Natural killer cell treated with Interleukin-12 subunit alpha and Interleukin-12 subunit beta and Interleukin-15 and Interleukin-18, amount 100 ng/mL, for 72 hours (primary cell): ENCODE results near the gene PPP4R3B. TPM values are rescaled to one million over a fixed set of nuclear protein-coding genes. Genes with fewer than 3 reads are reported as not detected.

ENCODE experiments used
- ATAC-seq, 2 donors: fragments of 150-1000 bp; cut with Tn5 transposase in 1 of 2; sonication (Bioruptor Pico), chemical (Tn5 transposase) in 1 of 2; 2 replicates each; pipeline ENCODE4 v1.10.0; 2021
- DNase-seq: peaks from one replicate; pipeline ENCODE4 v3.0.0; 2022; ENCODE audit warnings: low spot score
- H3K27ac Mint-ChIP-seq, 2 donors: 1 replicate in 1 of 2; 2 replicates in 1 of 2; pipeline ENCODE4 v1.8.0; 2022; ENCODE audit warnings: mixed read lengths in 2 of 2, mild to moderate bottlenecking in 1 of 2, moderate library complexity in 1 of 2
- H3K27me3 Mint-ChIP-seq, 2 donors: 1 replicate in 1 of 2; 2 replicates in 1 of 2; pipeline ENCODE4 v1.8.0; 2022; ENCODE audit warnings: mixed read lengths in 2 of 2
- H3K36me3 Mint-ChIP-seq: one replicate; pipeline ENCODE4 v1.8.0; 2022; ENCODE audit warnings: mixed read lengths
- H3K4me1 Mint-ChIP-seq, 2 donors: 1 replicate in 1 of 2; 2 replicates in 1 of 2; pipeline ENCODE4 v1.8.0; 2022; ENCODE audit warnings: low read depth in 2 of 2, mixed read lengths in 2 of 2, mild to moderate bottlenecking in 1 of 2
- H3K4me3 Mint-ChIP-seq: one replicate; pipeline ENCODE4 v1.8.0; 2022; ENCODE audit warnings: mixed read lengths
- H3K9me3 Mint-ChIP-seq: 2 replicates; pipeline ENCODE4 v1.8.0; 2022; ENCODE audit warnings: mixed read lengths
- total RNA-seq, 2 donors: library from RNA; stranded (reverse); gene quantifications; one replicate each; pipeline ENCODE4 v1.2.3, GENCODE V29; 2022

Gene PPP4R3B
- total RNA-seq: 10 to 100 TPM; 80.1 to 92.4 TPM

GRCh38 chr2:55617175-55618024 lies at the start of gene PPP4R3B:
Gene PPP4R3B, minus strand, starts transcription at chr2:55617622. Its CDS starts 337 bp downstream, at chr2:55617285.
- Mint-ChIP-seq H3K9me3 (no peaks in the 10 kb centered on the region), H3K4me1 (peaks cover 25 to 34% of the 10 kb centered on the region in 2 donors), H3K4me3 (no peak within 1 kb of the TSS), H3K27ac (no peak within 1 kb of the TSS), H3K36me3 (peaks cover 4% of the 10 kb centered on the region), H3K27me3 (no peaks in the 10 kb centered on the region)
- ATAC-seq (peak; percentile 97), DNase-seq (peak; percentile 99)

- Mint-ChIP-seq H3K4me1 (no peaks in the 10 kb centered on the region), H3K27me3 (no peaks in the 10 kb centered on the region), H3K4me3 (no peak overlapping the region), H3K27ac (no peak overlapping the region), H3K36me3 (peaks cover 10% of the 10 kb centered on the region), H3K9me3 (no peaks in the 10 kb centered on the region)
- ATAC-seq (no peak), DNase-seq (no peak)
Measured at GRCh38 chr2:55653255-55653654, 35.8 kb upstream of the PPP4R3B start.

- no peak overlapping the region for H3K27ac Mint-ChIP-seq
- H3K4me3 Mint-ChIP-seq: no peak overlapping the region
- no peaks in the 10 kb centered on the region for H3K27me3 Mint-ChIP-seq
- ATAC-seq (no peak), DNase-seq (no peak)
- no peaks in the 10 kb centered on the region for H3K4me1 Mint-ChIP-seq
- H3K36me3 Mint-ChIP-seq: peaks cover 1% of the 10 kb centered on the region
- H3K9me3 Mint-ChIP-seq: no peaks in the 10 kb centered on the region
Measured at GRCh38 chr2:55649211-55649610, 31.8 kb upstream of the PPP4R3B start.

GRCh38 chr2:55636831-55637230 lies 19.4 kb upstream of the PPP4R3B start:
- Mint-ChIP-seq H3K9me3 (no peaks in the 10 kb centered on the region), H3K36me3 (peaks cover 11% of the 10 kb centered on the region), H3K4me1 (no peaks in the 10 kb centered on the region), H3K27ac (no peak overlapping the region), H3K27me3 (no peaks in the 10 kb centered on the region), H3K4me3 (no peak overlapping the region)
- ATAC-seq: no peak
- no peak for DNase-seq

- H3K9me3 Mint-ChIP-seq: no peaks in the 10 kb centered on the region
- no peaks in the 10 kb centered on the region for H3K27me3 Mint-ChIP-seq
- no peak overlapping the region for H3K4me3 Mint-ChIP-seq
- no peaks in the 10 kb centered on the region for H3K36me3 Mint-ChIP-seq
- no peak overlapping the region for H3K27ac Mint-ChIP-seq
- H3K4me1 Mint-ChIP-seq: peaks cover 13 to 16% of the 10 kb centered on the region in 2 donors
- ATAC-seq (no peak), DNase-seq (no peak)
Measured at GRCh38 chr2:55628931-55629330, 11.5 kb upstream of the PPP4R3B start.

- ATAC-seq (no peak), DNase-seq (no peak)
- Mint-ChIP-seq H3K27me3 (no peaks in the 10 kb centered on the region), H3K27ac (no peak overlapping the region), H3K9me3 (no peaks in the 10 kb centered on the region), H3K4me1 (peaks cover 23 to 24% of the 10 kb centered on the region in 2 donors), H3K4me3 (no peak overlapping the region), H3K36me3 (no peaks in the 10 kb centered on the region)
Measured at GRCh38 chr2:55627915-55628314, 10.5 kb upstream of the PPP4R3B start.

GRCh38 chr2:55621802-55622201 lies 4.4 kb upstream of the PPP4R3B start:
- Mint-ChIP-seq H3K4me3 (no peak overlapping the region), H3K27me3 (no peaks in the 10 kb centered on the region), H3K27ac (no peak overlapping the region), H3K9me3 (no peaks in the 10 kb centered on the region), H3K4me1 (peaks cover 39 to 43% of the 10 kb centered on the region in 2 donors), H3K36me3 (no peaks in the 10 kb centered on the region)
- DNase-seq (no peak), ATAC-seq (no peak)

- Mint-ChIP-seq H3K4me1 (peaks cover 33 to 43% of the 10 kb centered on the region in 2 donors), H3K36me3 (no peaks in the 10 kb centered on the region), H3K27ac (no peak overlapping the region), H3K27me3 (no peaks in the 10 kb centered on the region), H3K4me3 (peak overlapping the region; percentile 48), H3K9me3 (no peaks in the 10 kb centered on the region)
- ATAC-seq (no peak), DNase-seq (no peak)
Measured at GRCh38 chr2:55620123-55620779, 2.8 kb upstream of the PPP4R3B start.

GRCh38 chr2:55618275-55619055 lies 1.0 kb upstream of the PPP4R3B start:
- Mint-ChIP-seq H3K4me3 (no peak overlapping the region), H3K9me3 (no peaks in the 10 kb centered on the region), H3K4me1 (peaks cover 29 to 45% of the 10 kb centered on the region in 2 donors), H3K27me3 (no peaks in the 10 kb centered on the region), H3K36me3 (peaks cover 4% of the 10 kb centered on the region), H3K27ac (no peak overlapping the region)
- no peak for DNase-seq
- no peak for ATAC-seq

- no peak overlapping the region for H3K4me3 Mint-ChIP-seq
- H3K4me1 Mint-ChIP-seq: peaks cover 26 to 39% of the 10 kb centered on the region in 2 donors
- no peak for DNase-seq
- peaks cover 4% of the 10 kb centered on the region for H3K36me3 Mint-ChIP-seq
- H3K9me3 Mint-ChIP-seq: no peaks in the 10 kb centered on the region
- ATAC-seq: no peak
- H3K27me3 Mint-ChIP-seq: no peaks in the 10 kb centered on the region
- no peak overlapping the region for H3K27ac Mint-ChIP-seq
Measured at GRCh38 chr2:55618025-55618274, 528 bp upstream of the PPP4R3B start.

- no peak overlapping the region for H3K4me3 Mint-ChIP-seq
- ATAC-seq (no peak), DNase-seq (no peak)
- peaks cover 23 to 32% of the 10 kb centered on the region in 2 donors for H3K4me1 Mint-ChIP-seq
- no peaks in the 10 kb centered on the region for H3K9me3 Mint-ChIP-seq
- no peaks in the 10 kb centered on the region for H3K27me3 Mint-ChIP-seq
- H3K36me3 Mint-ChIP-seq: peaks cover 4% of the 10 kb centered on the region
- no peak overlapping the region for H3K27ac Mint-ChIP-seq
Measured at GRCh38 chr2:55616551-55617174, 759 bp downstream of the PPP4R3B start.

GRCh38 chr2:55611997-55612396 lies 5.4 kb downstream of the PPP4R3B start:
- Mint-ChIP-seq H3K9me3 (no peaks in the 10 kb centered on the region), H3K27ac (no peak overlapping the region), H3K4me1 (peaks cover 25 to 43% of the 10 kb centered on the region in 2 donors), H3K36me3 (peaks cover 4% of the 10 kb centered on the region), H3K27me3 (no peaks in the 10 kb centered on the region), H3K4me3 (no peak overlapping the region)
- no peak for ATAC-seq
- no peak for DNase-seq

GRCh38 chr2:55610954-55611743 lies 6.3 kb downstream of the PPP4R3B start:
- peaks cover 28 to 44% of the 10 kb centered on the region in 2 donors for H3K4me1 Mint-ChIP-seq
- H3K4me3 Mint-ChIP-seq: no peak overlapping the region
- H3K36me3 Mint-ChIP-seq: peaks cover 4% of the 10 kb centered on the region
- H3K27me3 Mint-ChIP-seq: no peaks in the 10 kb centered on the region
- ATAC-seq (no peak), DNase-seq (no peak)
- peak overlapping the region; percentile 12 to 72 for H3K27ac Mint-ChIP-seq
- no peaks in the 10 kb centered on the region for H3K9me3 Mint-ChIP-seq
